Bronchial epithelial cell (primary cell): ENCODE measurements around the gene CENPU. TPM values are rescaled to one million over a fixed set of nuclear protein-coding genes. Genes with fewer than 3 reads are reported as not detected.

ENCODE experiments used
- DNase-seq: peaks from one replicate; pipeline ENCODE4 v3.0.0-alpha.2; 2010; ENCODE audit warnings: low read depth
- FAIRE-seq: peaks from 2 replicates; lab custom pipeline; 2011; peaks lifted over from hg19 to GRCh38; lab: Jason Lieb, UNC
- H3K27me3 ChIP-seq: 2 replicates; pipeline ENCODE4 v1.5.1; 2011; ENCODE audit warnings: low read length; ENCODE audit not compliant: control insufficient read depth, insufficient read depth
- H3K36me3 ChIP-seq: 2 replicates; pipeline ENCODE4 v1.5.1; 2011; ENCODE audit warnings: low read length; ENCODE audit not compliant: control insufficient read depth, insufficient read depth
- H3K4me3 ChIP-seq: 2 replicates; pipeline ENCODE4 v1.5.1; 2011; ENCODE audit warnings: mild to moderate bottlenecking, low read depth, low read length, control low read depth
- total RNA-seq: library from RNA; depleted of rRNA; stranded (reverse); fragments of >200 nt; gene quantifications from 2 replicates; pipeline ENCODE4 v1.2.1, GENCODE V29; 2014
- TF ChIP-seq, protein P1 (sequence below): IDR thresholded peaks from 2 replicates; pipeline ENCODE4 v1.5.1; 2011; ENCODE audit warnings: mild to moderate bottlenecking, moderate library complexity, low read length, control low read depth, inconsistent platforms; ENCODE audit not compliant: insufficient read depth, severe bottlenecking

Gene CENPU
- total RNA-seq, 1 donor from 2014 or later: 2.1 TPM

DNA sequence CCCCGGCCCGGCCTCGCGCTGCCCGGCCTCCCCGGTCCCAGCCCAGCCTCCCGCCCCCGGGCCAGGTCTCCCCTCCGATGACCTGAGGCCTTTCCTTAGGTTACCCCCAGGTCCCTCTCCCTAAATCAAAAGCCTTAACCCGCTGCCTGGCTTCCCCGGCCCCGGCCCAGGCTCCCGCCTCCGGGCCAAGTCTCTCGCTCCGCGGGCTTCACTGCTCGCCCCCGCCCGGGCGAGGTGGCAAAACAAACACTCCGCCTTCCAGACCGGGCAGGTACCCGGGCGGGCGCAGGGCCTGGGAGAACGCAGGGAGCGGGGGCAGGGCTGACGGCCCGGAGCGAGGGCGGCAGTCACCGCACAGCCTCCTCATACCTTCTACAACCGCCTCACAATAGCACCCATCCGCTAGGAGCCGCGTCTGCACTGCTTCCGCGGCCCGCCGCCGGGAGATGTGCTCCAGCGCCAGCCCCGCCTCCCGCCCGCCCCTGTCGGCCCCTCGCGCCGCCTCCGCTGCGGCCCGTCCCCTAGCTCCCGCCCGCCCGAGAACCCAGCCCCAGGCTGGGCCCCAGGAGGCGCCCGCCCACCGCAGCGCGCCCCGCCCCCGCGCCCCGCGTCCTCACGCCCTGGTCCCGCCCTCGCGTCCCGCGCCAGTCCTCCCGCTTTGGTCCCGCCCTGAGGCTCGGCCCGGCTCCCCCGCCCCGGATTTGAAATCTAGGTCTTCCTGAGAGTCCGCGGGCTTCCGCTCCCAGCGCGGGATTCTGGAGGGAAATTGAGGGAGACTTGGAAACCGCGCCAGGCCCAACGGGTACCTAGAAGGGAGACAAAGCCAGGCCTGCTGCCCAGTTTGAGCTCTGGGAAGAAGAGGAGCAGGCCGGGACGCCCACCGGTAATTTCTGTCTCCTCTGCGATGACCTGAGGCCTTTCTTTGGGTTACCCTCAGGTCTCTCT lies 84.6 kb downstream of the CENPU start, which contains the start of the genes CASP3 and PRIMPOL:
Gene CASP3, minus strand, starts transcription at position 422 of the 945 bp plus-strand sequence. CDS start 10,994 bp downstream, outside the sequence.
Gene PRIMPOL, plus strand, starts transcription at position 713 of the 945 bp plus-strand sequence. CDS start 7,403 bp downstream, outside the sequence.
- H3K27me3 ChIP-seq: no peaks in the 10 kb centered on the region
- H3K36me3 ChIP-seq: no peaks in the 10 kb centered on the region
- TF ChIP-seq, protein P1, sequence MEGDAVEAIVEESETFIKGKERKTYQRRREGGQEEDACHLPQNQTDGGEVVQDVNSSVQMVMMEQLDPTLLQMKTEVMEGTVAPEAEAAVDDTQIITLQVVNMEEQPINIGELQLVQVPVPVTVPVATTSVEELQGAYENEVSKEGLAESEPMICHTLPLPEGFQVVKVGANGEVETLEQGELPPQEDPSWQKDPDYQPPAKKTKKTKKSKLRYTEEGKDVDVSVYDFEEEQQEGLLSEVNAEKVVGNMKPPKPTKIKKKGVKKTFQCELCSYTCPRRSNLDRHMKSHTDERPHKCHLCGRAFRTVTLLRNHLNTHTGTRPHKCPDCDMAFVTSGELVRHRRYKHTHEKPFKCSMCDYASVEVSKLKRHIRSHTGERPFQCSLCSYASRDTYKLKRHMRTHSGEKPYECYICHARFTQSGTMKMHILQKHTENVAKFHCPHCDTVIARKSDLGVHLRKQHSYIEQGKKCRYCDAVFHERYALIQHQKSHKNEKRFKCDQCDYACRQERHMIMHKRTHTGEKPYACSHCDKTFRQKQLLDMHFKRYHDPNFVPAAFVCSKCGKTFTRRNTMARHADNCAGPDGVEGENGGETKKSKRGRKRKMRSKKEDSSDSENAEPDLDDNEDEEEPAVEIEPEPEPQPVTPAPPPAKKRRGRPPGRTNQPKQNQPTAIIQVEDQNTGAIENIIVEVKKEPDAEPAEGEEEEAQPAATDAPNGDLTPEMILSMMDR: peak; percentile 53
- DNase-seq: peak; percentile 81
- peak within 1 kb of the TSS; percentile 74 for H3K4me3 ChIP-seq
- FAIRE-seq: no peak

- Histone ChIP-seq H3K4me3 (peak overlapping the region; percentile 74), H3K36me3 (no peaks in the 10 kb centered on the region), H3K27me3 (no peaks in the 10 kb centered on the region)
- TF ChIP-seq, protein P1: no peak
- peak; percentile 35 for DNase-seq
- FAIRE-seq: no peak
Observed at GRCh38 chr4:184648313-184649025, 85.4 kb downstream of the CENPU start.

DNA sequence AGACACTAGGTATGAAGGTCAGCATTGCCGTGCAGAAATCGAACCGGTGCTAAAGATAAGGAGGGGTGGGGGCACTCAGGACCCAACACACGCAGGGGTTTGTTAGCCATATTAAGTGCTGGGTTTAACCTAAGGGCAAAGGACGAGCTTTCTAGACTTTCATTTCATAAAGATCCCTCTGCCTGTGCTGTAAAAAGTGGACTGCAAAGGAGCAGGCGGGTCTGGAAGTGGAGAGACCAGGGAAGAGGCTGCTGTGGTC lies 85.9 kb downstream of the CENPU start:
- Histone ChIP-seq H3K36me3 (no peaks in the 10 kb centered on the region), H3K4me3 (peak overlapping the region; percentile 74), H3K27me3 (no peaks in the 10 kb centered on the region)
- TF ChIP-seq, protein P1: no peak
- FAIRE-seq: no peak
- DNase-seq: no peak

DNA sequence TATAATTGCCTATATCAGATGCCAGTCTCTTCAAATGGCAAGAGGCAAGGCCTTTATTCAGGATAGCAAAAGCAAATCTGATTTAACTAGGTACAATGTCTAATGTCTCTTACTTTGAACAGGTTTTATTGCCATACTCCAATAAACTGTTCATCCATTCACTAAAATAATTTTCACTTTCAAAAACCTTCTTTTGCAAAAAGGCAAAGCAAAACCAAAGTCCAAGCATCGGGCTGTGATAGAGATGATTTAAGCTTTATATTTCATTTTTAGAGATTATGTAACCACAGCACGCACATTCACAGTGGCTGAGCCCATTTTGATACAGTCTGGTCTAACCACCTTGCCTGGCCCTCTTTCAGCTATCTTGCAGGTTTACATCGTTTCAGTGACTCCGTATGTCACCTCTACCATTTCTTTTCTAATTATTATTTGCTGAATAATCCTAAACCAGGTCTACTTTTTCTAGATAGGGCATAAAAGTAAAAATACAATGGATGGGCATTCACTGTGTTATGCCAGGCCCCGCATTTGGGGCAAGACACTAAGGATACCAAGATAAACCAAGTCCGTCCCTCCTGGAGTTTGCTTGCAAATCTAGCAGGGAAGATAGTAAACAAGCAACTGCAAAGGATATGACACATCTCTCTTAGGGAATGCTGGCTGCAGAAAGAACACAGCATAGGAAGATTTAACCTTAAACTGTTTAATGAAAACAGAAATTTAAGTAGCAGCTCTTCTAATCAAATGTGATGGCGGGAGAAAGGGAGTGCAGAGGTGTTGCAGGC lies 86.4 kb downstream of the CENPU start:
- DNase-seq (peak; percentile 48), FAIRE-seq (no peak)
- TF ChIP-seq, protein P1: no peak
- no peaks in the 10 kb centered on the region for H3K27me3 ChIP-seq
- peak overlapping the region; percentile 74 for H3K4me3 ChIP-seq
- H3K36me3 ChIP-seq: peaks cover 2% of the 10 kb centered on the region

DNA sequence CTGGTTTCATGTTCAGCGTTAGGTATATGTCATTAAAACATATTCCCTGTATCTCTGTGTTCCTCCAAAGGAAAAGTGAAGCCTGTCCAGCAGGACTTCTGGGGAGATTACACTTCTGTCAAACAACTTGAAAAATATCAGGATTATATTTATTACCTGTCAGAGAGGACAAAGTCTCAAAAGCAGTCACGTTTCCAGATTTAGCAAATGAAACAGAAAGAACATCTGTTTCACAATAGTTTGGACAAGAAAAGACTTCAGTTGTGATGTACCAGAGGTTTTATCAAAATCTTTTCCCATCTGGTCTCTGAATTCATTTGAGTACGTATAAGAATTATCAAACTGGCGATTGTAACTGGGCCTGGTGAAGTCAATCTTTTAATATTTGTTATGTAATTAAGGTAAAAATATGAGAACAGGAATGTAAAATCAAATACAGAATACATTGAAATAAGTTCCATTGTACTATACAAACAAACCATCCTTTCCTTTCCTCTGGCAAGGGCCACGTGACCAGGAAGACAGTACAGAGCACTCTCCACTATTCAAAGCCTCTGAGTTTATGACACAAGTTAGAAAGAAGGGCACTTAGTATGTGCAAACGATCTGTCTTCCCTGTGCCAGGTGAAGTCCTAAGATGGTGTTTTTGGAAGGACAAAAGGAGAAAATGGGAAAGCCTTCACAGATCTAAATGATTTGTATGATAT lies 87.8 kb downstream of the CENPU start:
- TF ChIP-seq, protein P1: no peak
- FAIRE-seq (no peak), DNase-seq (no peak)
- Histone ChIP-seq H3K27me3 (no peaks in the 10 kb centered on the region), H3K4me3 (no peak overlapping the region), H3K36me3 (peaks cover 3% of the 10 kb centered on the region)
